ENCODE data around the gene UBL5. TPM values are rescaled to one million over a fixed set of nuclear protein-coding genes. Genes with fewer than 3 reads are reported as not detected.

The UBL5 gene
- polyA plus RNA-seq, 1 donor from 2014 or later: 1,364 TPM

DNA sequence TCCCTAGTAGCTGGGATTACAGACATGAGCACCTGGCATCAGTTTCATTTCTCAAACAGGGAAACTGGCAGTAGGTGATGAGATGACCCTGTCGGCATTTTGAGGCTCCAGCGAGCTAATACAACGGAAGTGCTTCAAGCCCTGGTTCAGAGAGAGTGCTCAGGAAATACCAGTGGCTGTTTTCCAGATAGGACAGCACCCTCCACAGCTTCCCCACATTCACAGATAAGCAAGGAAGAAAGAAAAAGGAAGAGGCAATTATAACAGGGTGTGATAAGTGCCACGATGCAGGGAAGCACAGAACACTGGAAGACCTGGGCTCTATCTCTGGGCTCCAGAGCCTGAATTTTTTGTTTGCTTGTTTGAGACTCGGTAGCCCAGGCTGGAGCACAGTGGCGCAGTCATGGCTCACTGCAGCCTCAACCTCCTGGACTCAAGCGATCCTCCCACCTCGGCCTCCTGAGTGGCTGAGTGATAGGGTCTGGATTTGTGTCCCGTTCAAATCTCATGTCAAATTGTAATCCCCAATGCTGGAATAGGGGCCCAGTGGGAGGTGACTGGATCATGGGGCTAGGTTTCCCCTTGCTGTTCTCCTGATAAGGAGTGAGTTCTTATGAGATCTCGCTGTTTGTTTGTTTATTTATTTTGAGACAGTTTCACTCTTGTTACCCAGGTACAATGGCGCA lies 50.9 kb downstream of the UBL5 start:
- no peaks in the 10 kb centered on the region for H3K9me3 ChIP-seq (ENCODE audit: low read length)
- no peaks in the 10 kb centered on the region for H3K36me3 ChIP-seq (ENCODE audit: insufficient read depth, low read length)
- no peak overlapping the region for H3K9ac ChIP-seq (ENCODE audit: low read length)
- H3K4me2 ChIP-seq (ENCODE audit: low read length): no peak overlapping the region
- H3K79me2 ChIP-seq (replicated peaks; ENCODE audit: insufficient read depth, low read length): no peaks in the 10 kb centered on the region
- H3K27ac ChIP-seq (ENCODE audit: low read length): no peak overlapping the region
- no peaks in the 10 kb centered on the region for H3K27me3 ChIP-seq (ENCODE audit: insufficient read depth, low read depth, low read length)
- no peaks in the 10 kb centered on the region for H3K9me2 ChIP-seq (ENCODE audit: insufficient read depth, low read length)
- H3F3A ChIP-seq (ENCODE audit: insufficient read depth, low read length, poor library complexity, severe bottlenecking): no peaks in the 10 kb centered on the region
- TF ChIP-seq, protein P1, sequence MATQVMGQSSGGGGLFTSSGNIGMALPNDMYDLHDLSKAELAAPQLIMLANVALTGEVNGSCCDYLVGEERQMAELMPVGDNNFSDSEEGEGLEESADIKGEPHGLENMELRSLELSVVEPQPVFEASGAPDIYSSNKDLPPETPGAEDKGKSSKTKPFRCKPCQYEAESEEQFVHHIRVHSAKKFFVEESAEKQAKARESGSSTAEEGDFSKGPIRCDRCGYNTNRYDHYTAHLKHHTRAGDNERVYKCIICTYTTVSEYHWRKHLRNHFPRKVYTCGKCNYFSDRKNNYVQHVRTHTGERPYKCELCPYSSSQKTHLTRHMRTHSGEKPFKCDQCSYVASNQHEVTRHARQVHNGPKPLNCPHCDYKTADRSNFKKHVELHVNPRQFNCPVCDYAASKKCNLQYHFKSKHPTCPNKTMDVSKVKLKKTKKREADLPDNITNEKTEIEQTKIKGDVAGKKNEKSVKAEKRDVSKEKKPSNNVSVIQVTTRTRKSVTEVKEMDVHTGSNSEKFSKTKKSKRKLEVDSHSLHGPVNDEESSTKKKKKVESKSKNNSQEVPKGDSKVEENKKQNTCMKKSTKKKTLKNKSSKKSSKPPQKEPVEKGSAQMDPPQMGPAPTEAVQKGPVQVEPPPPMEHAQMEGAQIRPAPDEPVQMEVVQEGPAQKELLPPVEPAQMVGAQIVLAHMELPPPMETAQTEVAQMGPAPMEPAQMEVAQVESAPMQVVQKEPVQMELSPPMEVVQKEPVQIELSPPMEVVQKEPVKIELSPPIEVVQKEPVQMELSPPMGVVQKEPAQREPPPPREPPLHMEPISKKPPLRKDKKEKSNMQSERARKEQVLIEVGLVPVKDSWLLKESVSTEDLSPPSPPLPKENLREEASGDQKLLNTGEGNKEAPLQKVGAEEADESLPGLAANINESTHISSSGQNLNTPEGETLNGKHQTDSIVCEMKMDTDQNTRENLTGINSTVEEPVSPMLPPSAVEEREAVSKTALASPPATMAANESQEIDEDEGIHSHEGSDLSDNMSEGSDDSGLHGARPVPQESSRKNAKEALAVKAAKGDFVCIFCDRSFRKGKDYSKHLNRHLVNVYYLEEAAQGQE (IDR thresholded peaks at IDR 0.05; ENCODE audit: borderline replicate concordance): no peak
- TF ChIP-seq MXI1 (conservative IDR thresholded peaks at IDR 0.05; ENCODE audit: poor library complexity, severe bottlenecking) (no peak), SMC3 (conservative IDR thresholded peaks at IDR 0.05; ENCODE audit: poor library complexity) (no peak), POLR2AphosphoS5 (IDR thresholded peaks at IDR 0.05) (no peak), EP300 (conservative IDR thresholded peaks at IDR 0.05; ENCODE audit: poor library complexity, severe bottlenecking) (no peak), RAD21 (conservative IDR thresholded peaks at IDR 0.05) (no peak), TAF1 (IDR thresholded peaks at IDR 0.05; ENCODE audit: low read depth) (no peak), EZH2 (IDR thresholded peaks at IDR 0.05; ENCODE audit: borderline replicate concordance, insufficient read depth, low read length, poor library complexity, severe bottlenecking) (no peak)
- TF ChIP-seq, protein P2, sequence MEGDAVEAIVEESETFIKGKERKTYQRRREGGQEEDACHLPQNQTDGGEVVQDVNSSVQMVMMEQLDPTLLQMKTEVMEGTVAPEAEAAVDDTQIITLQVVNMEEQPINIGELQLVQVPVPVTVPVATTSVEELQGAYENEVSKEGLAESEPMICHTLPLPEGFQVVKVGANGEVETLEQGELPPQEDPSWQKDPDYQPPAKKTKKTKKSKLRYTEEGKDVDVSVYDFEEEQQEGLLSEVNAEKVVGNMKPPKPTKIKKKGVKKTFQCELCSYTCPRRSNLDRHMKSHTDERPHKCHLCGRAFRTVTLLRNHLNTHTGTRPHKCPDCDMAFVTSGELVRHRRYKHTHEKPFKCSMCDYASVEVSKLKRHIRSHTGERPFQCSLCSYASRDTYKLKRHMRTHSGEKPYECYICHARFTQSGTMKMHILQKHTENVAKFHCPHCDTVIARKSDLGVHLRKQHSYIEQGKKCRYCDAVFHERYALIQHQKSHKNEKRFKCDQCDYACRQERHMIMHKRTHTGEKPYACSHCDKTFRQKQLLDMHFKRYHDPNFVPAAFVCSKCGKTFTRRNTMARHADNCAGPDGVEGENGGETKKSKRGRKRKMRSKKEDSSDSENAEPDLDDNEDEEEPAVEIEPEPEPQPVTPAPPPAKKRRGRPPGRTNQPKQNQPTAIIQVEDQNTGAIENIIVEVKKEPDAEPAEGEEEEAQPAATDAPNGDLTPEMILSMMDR (IDR thresholded peaks at IDR 0.05; ENCODE audit: poor library complexity, severe bottlenecking): no peak
- H3K4me3 ChIP-seq (ENCODE audit: low read length): no peak overlapping the region
- no peaks in the 10 kb centered on the region for H4K20me1 ChIP-seq (ENCODE audit: insufficient read depth)
- no peak overlapping the region for H2AFZ ChIP-seq (ENCODE audit: low read depth, low read length)

Small RNAs within 50 kb of the gene (small RNA-seq; reads per million reads assigned to genes)
- gene RF00156: 0 to 0.03 (median 0) reads per million in 3 experiments

Other genes starting within 250 kb of the UBL5 start
- 29.5 and 32.4 TPM in 2 replicates for gene ZNF121, start 243.4 kb upstream of the UBL5 start, polyA plus RNA-seq
- 24.6 and 35.5 TPM in 2 replicates for gene ZNF561, start 206.7 kb upstream of the UBL5 start, polyA plus RNA-seq
- 0.01 and 0.08 TPM in 2 replicates for gene ZNF562, start 152.8 kb upstream of the UBL5 start, polyA plus RNA-seq
- 7.4 and 10.0 TPM in 2 replicates for gene ZNF846, start 59.2 kb upstream of the UBL5 start, polyA plus RNA-seq
- 31.5 and 31.9 TPM in 2 replicates for gene FBXL12, start 8.8 kb upstream of the UBL5 start, polyA plus RNA-seq
- 268 and 288 TPM in 2 replicates for gene PIN1, start 7.4 kb downstream of the UBL5 start, polyA plus RNA-seq
- 68.6 and 75.7 TPM in 2 replicates for gene OLFM2, start 108.6 kb downstream of the UBL5 start, polyA plus RNA-seq
- gene COL5A3, start 182.6 kb downstream of the UBL5 start, polyA plus RNA-seq: 0.11 TPM in 1 of 2 replicates, not detected in the other
- gene RDH8, start 185.6 kb downstream of the UBL5 start, polyA plus RNA-seq: not detected in 2 replicates